Progenitor cell of endocrine pancreas (in vitro differentiated cells): Measurements from ENCODE around the gene DNAJC1. TPM values are rescaled to one million over a fixed set of nuclear protein-coding genes. Genes with fewer than 3 reads are reported as not detected.

ENCODE experiments used
- DNase-seq: peaks from one replicate; pipeline ENCODE4 v3.0.0; 2021; ENCODE audit warnings: low spot score; ENCODE audit not compliant: unreplicated experiment
- H3K27ac Mint-ChIP-seq: 2 replicates; pipeline ENCODE4 v1.8.0; 2021; ENCODE audit warnings: mild to moderate bottlenecking, moderate library complexity, mixed read lengths
- H3K27me3 Mint-ChIP-seq: 2 replicates; pipeline ENCODE4 v1.8.0; 2021; ENCODE audit warnings: mixed read lengths
- H3K36me3 Mint-ChIP-seq: 2 replicates; pipeline ENCODE4 v1.8.0; 2022; ENCODE audit warnings: mixed read lengths; ENCODE audit not compliant: insufficient read depth
- H3K4me1 Mint-ChIP-seq: 2 replicates; pipeline ENCODE4 v1.8.0; 2021; ENCODE audit warnings: low read depth, mixed read lengths
- H3K4me3 Mint-ChIP-seq: 2 replicates; pipeline ENCODE4 v1.8.0; 2021; ENCODE audit warnings: low read depth, mild to moderate bottlenecking, moderate library complexity, mixed read lengths
- H3K9me3 Mint-ChIP-seq: 2 replicates; pipeline ENCODE4 v1.8.0; 2021; ENCODE audit warnings: low read depth, mixed read lengths
- CTCF ChIP-seq: fragments of 200-600 bp; sonication (generic); IDR thresholded peaks from one replicate; pipeline ENCODE4 v1.5.0; 2021; ENCODE audit warnings: antibody characterized with exemption, mild to moderate bottlenecking; ENCODE audit not compliant: unreplicated experiment
- total RNA-seq: library from RNA; stranded (reverse); gene quantifications from 2 replicates; pipeline ENCODE4 v1.2.1, GENCODE V29; 2021

The DNAJC1 gene
- total RNA-seq, 1 donor from 2014 or later = 28.5 TPM

GRCh38 chr10:21959998-21960397 is 43.5 kb downstream of the DNAJC1 start:
- no peaks in the 10 kb centered on the region for H3K27me3 Mint-ChIP-seq
- no peaks in the 10 kb centered on the region for H3K4me1 Mint-ChIP-seq
- peaks cover 2% of the 10 kb centered on the region for H3K36me3 Mint-ChIP-seq
- DNase-seq = no peak
- no peak for TF ChIP-seq CTCF
- H3K4me3 Mint-ChIP-seq = no peak overlapping the region
- peaks cover 5% of the 10 kb centered on the region for H3K9me3 Mint-ChIP-seq
- no peak overlapping the region for H3K27ac Mint-ChIP-seq

DNA sequence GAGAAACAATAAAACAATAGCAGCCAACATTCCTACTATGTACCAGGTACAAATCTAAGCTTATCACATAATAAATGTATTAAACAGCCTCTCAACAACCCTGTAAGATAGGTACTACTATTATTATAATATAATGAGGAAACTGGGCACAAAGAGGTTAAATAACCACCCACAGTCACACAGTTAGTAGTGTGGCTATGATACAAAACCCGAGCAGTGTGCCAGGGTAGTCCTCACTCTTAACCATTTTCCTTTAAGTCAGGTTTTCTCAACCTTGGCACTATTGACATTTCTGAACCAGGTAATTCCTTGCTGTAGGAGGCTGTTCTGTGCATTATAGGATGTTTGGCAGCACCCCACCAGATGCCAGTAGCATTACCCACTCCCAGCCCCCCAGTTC is 48.8 kb downstream of the DNAJC1 start:
- no peaks in the 10 kb centered on the region for H3K36me3 Mint-ChIP-seq
- H3K4me3 Mint-ChIP-seq = no peak overlapping the region
- TF ChIP-seq CTCF = no peak
- no peak for DNase-seq
- peaks cover 1% of the 10 kb centered on the region for H3K4me1 Mint-ChIP-seq
- no peaks in the 10 kb centered on the region for H3K9me3 Mint-ChIP-seq
- H3K27ac Mint-ChIP-seq = no peak overlapping the region
- no peaks in the 10 kb centered on the region for H3K27me3 Mint-ChIP-seq

DNA sequence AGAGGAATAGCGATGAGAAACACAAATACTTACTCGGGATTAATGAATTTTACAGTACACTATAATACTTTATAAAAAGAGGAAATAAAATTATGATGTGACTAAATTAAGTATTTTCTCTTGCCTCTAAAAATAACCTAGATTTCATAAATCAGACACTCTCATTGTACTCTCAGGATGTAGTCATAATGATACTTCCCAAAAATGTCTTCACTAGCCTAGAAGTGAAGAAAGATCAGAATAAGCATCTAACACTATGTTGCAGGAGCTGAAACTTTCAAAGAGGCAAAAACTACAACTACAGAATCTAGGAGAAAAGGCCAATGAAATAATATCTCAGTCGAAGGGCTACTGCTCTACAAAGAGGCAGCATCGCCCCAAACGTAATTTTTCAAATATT is 49.4 kb downstream of the DNAJC1 start:
- no peaks in the 10 kb centered on the region for H3K27me3 Mint-ChIP-seq

DNA sequence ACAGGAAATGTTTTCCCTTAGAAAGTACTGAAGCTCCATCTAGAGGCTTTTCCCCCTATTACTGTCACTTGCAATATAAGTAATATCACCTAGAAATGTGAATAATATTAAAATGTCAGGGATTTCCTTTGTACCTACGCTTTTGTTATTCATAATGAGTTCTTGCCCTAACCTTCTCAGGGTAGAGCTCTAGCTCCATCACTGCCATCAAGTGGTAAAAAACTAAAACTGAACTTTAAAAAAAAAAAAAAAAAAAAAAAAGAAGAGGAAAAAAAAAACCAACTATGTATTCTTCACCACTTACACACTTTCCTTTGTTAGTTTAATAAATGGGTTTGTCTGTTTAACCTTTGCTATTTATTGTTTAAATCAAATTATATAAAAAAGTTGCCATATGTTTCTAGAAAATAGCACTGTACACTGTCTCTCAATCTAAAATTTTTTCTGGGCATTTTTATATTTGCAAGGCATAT is 49.9 kb downstream of the DNAJC1 start:
- peak; percentile 56 for TF ChIP-seq CTCF
- no peak overlapping the region for H3K4me3 Mint-ChIP-seq
- peaks cover 1% of the 10 kb centered on the region for H3K4me1 Mint-ChIP-seq
- no peaks in the 10 kb centered on the region for H3K27me3 Mint-ChIP-seq
- H3K9me3 Mint-ChIP-seq = no peaks in the 10 kb centered on the region
- DNase-seq = no peak
- H3K36me3 Mint-ChIP-seq = no peaks in the 10 kb centered on the region
- H3K27ac Mint-ChIP-seq = no peak overlapping the region

More for the DNA sequence above, 49.4 kb downstream of the DNAJC1 start:
- Mint-ChIP-seq H3K27ac (no peak overlapping the region), H3K36me3 (no peaks in the 10 kb centered on the region), H3K4me1 (peaks cover 1% of the 10 kb centered on the region), H3K4me3 (no peak overlapping the region), H3K9me3 (no peaks in the 10 kb centered on the region)
- no peak for DNase-seq
- TF ChIP-seq CTCF = no peak

GRCh38 chr10:21950566-21950965 is 53.0 kb downstream of the DNAJC1 start:
- no peak for DNase-seq
- Mint-ChIP-seq H3K27me3 (no peaks in the 10 kb centered on the region), H3K27ac (no peak overlapping the region), H3K9me3 (peaks cover under 1% of the 10 kb centered on the region), H3K36me3 (no peaks in the 10 kb centered on the region), H3K4me1 (peaks cover 2% of the 10 kb centered on the region), H3K4me3 (no peak overlapping the region)
- no peak for TF ChIP-seq CTCF
